SK-N-SH treated with all-trans-retinoic acid at 6 μM for 48 hours (cell line): ENCODE results near the gene CLEC16A.

ENCODE experiments used
- ATAC-seq: fragments of 200-7000 bp; cut with Tn5 transposase; 3 replicates; pipeline ENCODE4 v1.9.1; 2020; ENCODE audit warnings: mild to moderate bottlenecking, moderate library complexity
- ARNTL ChIP-seq: fragments of 450-650 bp; formaldehyde crosslinking; IDR thresholded peaks from 2 replicates; pipeline ENCODE4 v1.5.0; 2020; ENCODE audit warnings: low read depth, mild to moderate bottlenecking, moderate library complexity, borderline replicate concordance
- BACH2 ChIP-seq: fragments of 250-450 bp; sonication (Bioruptor Pico); IDR thresholded peaks from 2 replicates; pipeline ENCODE4 v1.9.0; 2021; ENCODE audit warnings: mild to moderate bottlenecking, borderline replicate concordance
- CREB5 ChIP-seq: fragments of 250-450 bp; sonication (Bioruptor Pico); IDR thresholded peaks from 2 replicates; pipeline ENCODE4 v1.5.1; 2020; ENCODE audit warnings: low read depth, mild to moderate bottlenecking, moderate library complexity
- CSDC2 ChIP-seq: fragments of 250-450 bp; sonication (Bioruptor Pico); IDR thresholded peaks from 2 replicates; pipeline ENCODE4 v1.5.0; 2020; ENCODE audit warnings: mild to moderate bottlenecking, moderate library complexity
- CSRNP3 ChIP-seq: fragments of 250-450 bp; sonication (Bioruptor Pico); IDR thresholded peaks from 2 replicates; pipeline ENCODE4 v1.5.1; 2021; ENCODE audit warnings: mild to moderate bottlenecking, moderate library complexity
- ESRRG ChIP-seq: fragments of 250-450 bp; sonication (Bioruptor Pico); IDR thresholded peaks from 2 replicates; pipeline ENCODE4 v1.6.1; 2021; ENCODE audit warnings: mild to moderate bottlenecking
- GLIS3 ChIP-seq: fragments of 250-450 bp; sonication (Bioruptor Pico); IDR thresholded peaks from 2 replicates; pipeline ENCODE4 v1.5.0; 2020; ENCODE audit warnings: mild to moderate bottlenecking, moderate library complexity
- ISL1 ChIP-seq: fragments of 250-450 bp; sonication (Bioruptor Pico); IDR thresholded peaks from 2 replicates; pipeline ENCODE4 v2.1.2; 2022; ENCODE audit warnings: mild to moderate bottlenecking, moderate library complexity
- OSR1 ChIP-seq: fragments of 250-450 bp; sonication (Bioruptor Pico); IDR thresholded peaks from 2 replicates; pipeline ENCODE4 v1.8.0; 2022; ENCODE audit warnings: moderate library complexity, mild to moderate bottlenecking, inconsistent platforms
- PATZ1 ChIP-seq: fragments of 250-450 bp; sonication (Bioruptor Pico); IDR thresholded peaks from 2 replicates; pipeline ENCODE4 v1.8.0; 2020; ENCODE audit warnings: mild to moderate bottlenecking, moderate library complexity, borderline replicate concordance
- POU6F1 ChIP-seq: fragments of 250-450 bp; sonication (Bioruptor Pico); IDR thresholded peaks from 2 replicates; pipeline ENCODE4 v1.8.0; 2021; ENCODE audit warnings: low read depth, mild to moderate bottlenecking, moderate library complexity, borderline replicate concordance
- PPARA ChIP-seq: fragments of 250-450 bp; sonication (Bioruptor Pico); IDR thresholded peaks from 2 replicates; pipeline ENCODE4 v1.5.0; 2020; ENCODE audit warnings: mild to moderate bottlenecking, borderline replicate concordance
- RARB ChIP-seq: fragments of 250-450 bp; sonication (Bioruptor Pico); IDR thresholded peaks from 2 replicates; pipeline ENCODE4 v1.8.0; 2021; ENCODE audit warnings: mild to moderate bottlenecking, moderate library complexity
- SNAI2 ChIP-seq: fragments of 250-450 bp; sonication (Bioruptor Pico); IDR thresholded peaks from 2 replicates; pipeline ENCODE4 v1.5.0; 2020; ENCODE audit warnings: mild to moderate bottlenecking, moderate library complexity
- TCF4 ChIP-seq: fragments of 250-450 bp; sonication (Bioruptor Pico); IDR thresholded peaks from 2 replicates; pipeline ENCODE4 v1.8.0; 2021; ENCODE audit warnings: mild to moderate bottlenecking, moderate library complexity, borderline replicate concordance
- TOX ChIP-seq: fragments of 250-450 bp; sonication (Bioruptor Pico); IDR thresholded peaks from 2 replicates; pipeline ENCODE4 v1.8.0; 2021; ENCODE audit warnings: mild to moderate bottlenecking, moderate library complexity, borderline replicate concordance
- TSHZ2 ChIP-seq: fragments of 250-450 bp; sonication (Bioruptor Pico); IDR thresholded peaks from 2 replicates; pipeline ENCODE4 v1.5.0; 2020; ENCODE audit warnings: mild to moderate bottlenecking, moderate library complexity
- ZC3H10 ChIP-seq: fragments of 250-450 bp; sonication (Bioruptor Pico); IDR thresholded peaks from 2 replicates; pipeline ENCODE4 v1.5.1; 2021; ENCODE audit warnings: mild to moderate bottlenecking, moderate library complexity
- ZFP3 ChIP-seq: fragments of 250-450 bp; sonication (Bioruptor Pico); IDR thresholded peaks from 2 replicates; pipeline ENCODE4 v1.5.0; 2020; ENCODE audit warnings: mild to moderate bottlenecking, moderate library complexity
- ZNF565 ChIP-seq: fragments of 450-650 bp; formaldehyde crosslinking; conservative IDR thresholded peaks from 2 replicates; pipeline ENCODE4 v1.5.0; 2020; ENCODE audit warnings: low read depth, mild to moderate bottlenecking, moderate library complexity
- ZNF70 ChIP-seq: fragments of 450-650 bp; formaldehyde crosslinking; IDR thresholded peaks from 2 replicates; pipeline ENCODE4 v1.5.0; 2020; ENCODE audit warnings: mild to moderate bottlenecking, moderate library complexity
- ZNF8 ChIP-seq: fragments of 450-650 bp; formaldehyde crosslinking; IDR thresholded peaks from 2 replicates; pipeline ENCODE4 v1.5.0; 2020; ENCODE audit warnings: mild to moderate bottlenecking, moderate library complexity

Gene CLEC16A

GRCh38 chr16:11063448-11064201 is 119.3 kb downstream of the CLEC16A start:
- TF ChIP-seq ARNTL (no peak), ZNF8 (no peak), CSDC2 (CRISPR knock-in tag) (no peak), CSRNP3 (CRISPR knock-in tag) (no peak), BACH2 (CRISPR knock-in tag) (no peak), RARB (no peak), PATZ1 (no peak), OSR1 (CRISPR knock-in tag) (no peak), ZNF70 (CRISPR knock-in tag) (no peak), ESRRG (no peak), SNAI2 (CRISPR knock-in tag) (no peak), POU6F1 (CRISPR knock-in tag) (no peak), ISL1 (CRISPR knock-in tag) (no peak), PPARA (no peak), TCF4 (CRISPR knock-in tag) (no peak), TOX (no peak), CREB5 (CRISPR knock-in tag) (no peak), ZNF565 (no peak), TSHZ2 (CRISPR knock-in tag) (no peak), GLIS3 (CRISPR knock-in tag) (no peak)
- ATAC-seq, result no peak

GRCh38 chr16:11064202-11064540 is 119.8 kb downstream of the CLEC16A start:
- no peak for ATAC-seq
- TF ChIP-seq ZFP3 (no peak), ESRRG (no peak), ZNF8 (no peak), ISL1 (CRISPR knock-in tag) (no peak), TOX (no peak), BACH2 (CRISPR knock-in tag) (no peak)

GRCh38 chr16:11064851-11065250 is 120.5 kb downstream of the CLEC16A start:
- no peak for ATAC-seq
- TF ChIP-seq ZC3H10, result no peak
- TF ChIP-seq PPARA, result no peak
- no peak for TF ChIP-seq TCF4 (CRISPR knock-in tag)
- no peak for TF ChIP-seq OSR1 (CRISPR knock-in tag)
- no peak for TF ChIP-seq CSRNP3 (CRISPR knock-in tag)
- no peak for TF ChIP-seq ARNTL
- TF ChIP-seq GLIS3 (CRISPR knock-in tag), result no peak
- TF ChIP-seq ZFP3, result no peak
- no peak for TF ChIP-seq ESRRG
- TF ChIP-seq CREB5 (CRISPR knock-in tag), result no peak
- TF ChIP-seq ZNF565, result no peak
- no peak for TF ChIP-seq SNAI2 (CRISPR knock-in tag)
- TF ChIP-seq PATZ1, result no peak
- no peak for TF ChIP-seq CSDC2 (CRISPR knock-in tag)
